PC-9 (cell line): ENCODE data around the gene HSBP1L1.

Source experiments
- CTCF ChIP-seq: fragments of 200-600 bp; sonication (generic); conservative IDR thresholded peaks from 2 replicates; pipeline ENCODE4 v1.6.1; 2017; ENCODE audit warnings: mixed run types, antibody characterized with exemption, mild to moderate bottlenecking, moderate library complexity
- EZH2 ChIP-seq: fragments of 200-600 bp; sonication (generic); IDR thresholded peaks from 2 replicates; pipeline ENCODE4 v1.8.0; 2017; ENCODE audit warnings: antibody characterized with exemption, low read depth

- TF ChIP-seq CTCF: no peak
- no peak for TF ChIP-seq EZH2
These were observed 39.4 kb upstream of the HSBP1L1 start for GRCh38 chr18:79924814-79925731.
